ENCODE results near the gene SLC43A2. TPM values are rescaled to one million over a fixed set of nuclear protein-coding genes. Genes with fewer than 3 reads are reported as not detected.

SLC43A2 gene
- total RNA-seq, 6 donors from 2014 or later: 16.9 to 79.0 (median 49.2) TPM

GRCh38 chr17:1628856-1629503 is 346 bp upstream of the SLC43A2 start:
- TF ChIP-seq, protein P1, sequence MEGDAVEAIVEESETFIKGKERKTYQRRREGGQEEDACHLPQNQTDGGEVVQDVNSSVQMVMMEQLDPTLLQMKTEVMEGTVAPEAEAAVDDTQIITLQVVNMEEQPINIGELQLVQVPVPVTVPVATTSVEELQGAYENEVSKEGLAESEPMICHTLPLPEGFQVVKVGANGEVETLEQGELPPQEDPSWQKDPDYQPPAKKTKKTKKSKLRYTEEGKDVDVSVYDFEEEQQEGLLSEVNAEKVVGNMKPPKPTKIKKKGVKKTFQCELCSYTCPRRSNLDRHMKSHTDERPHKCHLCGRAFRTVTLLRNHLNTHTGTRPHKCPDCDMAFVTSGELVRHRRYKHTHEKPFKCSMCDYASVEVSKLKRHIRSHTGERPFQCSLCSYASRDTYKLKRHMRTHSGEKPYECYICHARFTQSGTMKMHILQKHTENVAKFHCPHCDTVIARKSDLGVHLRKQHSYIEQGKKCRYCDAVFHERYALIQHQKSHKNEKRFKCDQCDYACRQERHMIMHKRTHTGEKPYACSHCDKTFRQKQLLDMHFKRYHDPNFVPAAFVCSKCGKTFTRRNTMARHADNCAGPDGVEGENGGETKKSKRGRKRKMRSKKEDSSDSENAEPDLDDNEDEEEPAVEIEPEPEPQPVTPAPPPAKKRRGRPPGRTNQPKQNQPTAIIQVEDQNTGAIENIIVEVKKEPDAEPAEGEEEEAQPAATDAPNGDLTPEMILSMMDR (IDR thresholded peaks at IDR 0.05): peak; percentile 37 to 82 (median 64)
- TF ChIP-seq EP300 (IDR thresholded peaks at IDR 0.05): no peak
- TF ChIP-seq POLR2A (IDR thresholded peaks at IDR 0.05): peak; percentile 1 to 78 (median 36)
- TF ChIP-seq POLR2AphosphoS5 (IDR thresholded peaks at IDR 0.05): peak; percentile 7 to 51
- DNase-seq (peak; percentile 96 to 98), ATAC-seq (ENCODE audit: low FRiP score in 2 of 2) (peak; percentile 90 to 92)
- Histone ChIP-seq H3K4me1 (peaks cover 29 to 52% (median 49%) of the 10 kb centered on the region in 4 donors), H3K9me3 (no peaks in the 10 kb centered on the region), H3K4me3 (peak overlapping the region; percentile 74 to 92 (median 85)), H3K27ac (peak overlapping the region; percentile 89 to 96 (median 93)), H3K27me3 (no peaks in the 10 kb centered on the region), H3K36me3 (no peaks in the 10 kb centered on the region)
- 1 to 2% methylated on average over 17 to 51 of the region's 77 CpGs for WGBS, 2 donors

DNA sequence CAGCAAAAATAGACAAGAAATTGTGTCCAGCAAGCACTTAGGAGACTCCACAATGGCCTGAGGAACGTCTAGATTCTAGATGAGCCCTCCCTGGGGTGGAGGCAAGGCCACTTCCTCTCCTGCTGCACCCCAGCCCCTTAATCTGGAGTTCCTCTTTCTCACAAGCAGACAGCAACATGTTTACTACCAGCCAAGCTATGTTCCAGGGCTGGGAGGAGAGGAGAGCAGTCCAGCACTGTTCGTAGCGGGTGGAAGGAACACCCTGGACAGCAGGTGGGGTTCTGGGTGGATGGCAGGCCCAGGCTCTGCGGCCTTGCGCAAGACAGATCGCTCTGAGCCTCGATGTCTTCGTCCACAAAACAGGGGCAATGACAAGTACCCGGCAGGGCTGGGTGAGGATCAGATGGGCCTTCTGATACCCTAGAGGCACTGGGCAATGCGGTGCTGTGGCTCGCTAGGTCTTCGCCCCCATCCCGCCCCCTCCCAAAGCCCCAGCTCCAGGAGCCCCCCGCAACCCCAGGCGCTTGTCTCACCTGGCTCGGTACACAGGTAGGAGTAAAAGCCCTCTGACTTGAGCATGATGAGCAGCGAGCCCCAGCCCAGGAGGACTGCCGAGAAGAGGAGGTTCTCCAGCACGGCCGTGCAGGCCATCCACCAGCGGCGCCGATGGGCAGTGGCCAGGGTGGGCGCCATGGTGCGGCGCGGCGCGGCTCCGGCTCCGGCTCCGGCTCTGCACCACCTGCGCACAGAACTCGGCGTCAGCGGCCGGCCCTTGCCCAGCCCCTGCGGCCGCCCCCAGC is 1.3 kb downstream of the SLC43A2 start:
- Histone ChIP-seq H3K4me1 (peaks cover 29 to 52% (median 49%) of the 10 kb centered on the region in 4 donors), H3K4me3 (peak overlapping the region; percentile 74 to 92 (median 85)), H3K27me3 (no peaks in the 10 kb centered on the region), H3K27ac (peak overlapping the region; percentile 89 to 96 (median 93)), H3K9me3 (no peaks in the 10 kb centered on the region), H3K36me3 (peaks cover 0 to 5% (median 0%) of the 10 kb centered on the region in 4 donors)
- TF ChIP-seq POLR2AphosphoS5 (IDR thresholded peaks at IDR 0.05) (peak; percentile 63 to 76), EP300 (IDR thresholded peaks at IDR 0.05) (no peak), POLR2A (IDR thresholded peaks at IDR 0.05) (peak in 1 of 4 donors; percentile 85)
- TF ChIP-seq, protein P1 (IDR thresholded peaks at IDR 0.05): no peak
- peak; percentile 31 to 40 for ATAC-seq (ENCODE audit: low FRiP score in 2 of 2)
- DNase-seq: peak in 1 of 2 donors; percentile 72
- WGBS, 2 donors: 16 to 24% methylated on average over 7 to 18 of the region's 39 CpGs

DNA sequence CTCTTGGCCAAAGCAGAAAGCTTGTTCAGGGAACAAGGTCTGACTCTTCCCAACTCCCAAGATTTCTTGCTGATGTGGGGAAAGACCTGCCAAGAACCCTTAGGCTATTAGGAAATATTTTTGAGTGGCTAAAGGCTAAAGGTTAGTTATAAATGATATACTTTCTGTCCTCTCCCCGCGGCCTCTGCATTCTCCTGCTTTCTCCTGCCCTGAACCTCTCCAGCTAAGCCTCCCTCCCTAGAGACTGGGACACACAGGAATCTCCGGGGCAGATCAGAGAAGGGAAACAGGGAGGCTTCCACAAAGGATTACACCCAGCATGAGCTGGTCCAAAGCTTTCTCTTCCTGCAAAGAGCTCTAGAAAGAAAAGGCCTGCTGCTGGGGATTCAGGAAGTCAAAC is 2.3 kb downstream of the SLC43A2 start:
- peak overlapping the region in 2 of 4 donors; percentile 92 for H3K4me3 ChIP-seq
- H3K27me3 ChIP-seq: no peaks in the 10 kb centered on the region
- TF ChIP-seq POLR2AphosphoS5 (IDR thresholded peaks at IDR 0.05) (peak in 1 of 2 donors; percentile 6), POLR2A (IDR thresholded peaks at IDR 0.05) (no peak)
- peaks cover under 1 to 9% (median 3%) of the 10 kb centered on the region in 4 donors for H3K36me3 ChIP-seq
- no peaks in the 10 kb centered on the region for H3K9me3 ChIP-seq
- WGBS, 2 donors: 38 to 52% methylated on average over 3 of the region's 3 CpGs
- peaks cover 29 to 52% (median 47%) of the 10 kb centered on the region in 4 donors for H3K4me1 ChIP-seq
- peak overlapping the region; percentile 89 to 96 (median 93) for H3K27ac ChIP-seq
- ATAC-seq (ENCODE audit: low FRiP score in 2 of 2) (no peak), DNase-seq (no peak)

DNA sequence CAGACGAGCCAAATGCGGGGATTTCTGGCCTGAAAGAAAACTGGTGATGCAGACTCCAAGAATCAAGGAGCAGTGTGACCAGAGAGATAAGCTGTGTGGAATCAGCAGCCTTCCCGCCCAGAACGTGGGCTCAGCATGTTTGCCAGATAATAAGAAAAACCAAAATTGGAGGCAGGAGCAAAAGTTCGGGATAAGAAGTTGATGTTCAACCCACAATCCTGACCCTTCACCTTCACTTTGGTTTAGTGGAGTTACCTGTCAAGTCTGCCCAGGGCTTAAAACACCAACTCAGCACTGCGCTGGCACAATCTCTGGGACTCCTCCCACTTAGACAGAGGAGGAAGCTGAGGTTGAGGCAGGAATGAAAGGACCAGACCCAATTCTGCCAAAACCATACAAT is 3.1 kb downstream of the SLC43A2 start:
- 71 to 81% methylated on average over 6 of the region's 6 CpGs for WGBS, 2 donors
- Histone ChIP-seq H3K4me1 (peaks cover 29 to 52% (median 43%) of the 10 kb centered on the region in 4 donors), H3K27ac (peak overlapping the region; percentile 89 to 96 (median 93)), H3K9me3 (no peaks in the 10 kb centered on the region), H3K4me3 (no peak overlapping the region), H3K36me3 (peaks cover 2 to 15% (median 8%) of the 10 kb centered on the region in 4 donors), H3K27me3 (no peaks in the 10 kb centered on the region)
- TF ChIP-seq EP300 (IDR thresholded peaks at IDR 0.05) (no peak), POLR2A (IDR thresholded peaks at IDR 0.05) (no peak), POLR2AphosphoS5 (IDR thresholded peaks at IDR 0.05) (no peak)
- TF ChIP-seq, protein P1 (IDR thresholded peaks at IDR 0.05): no peak
- DNase-seq: peak in 1 of 2 donors; percentile 64
- no peak for ATAC-seq (ENCODE audit: low FRiP score in 2 of 2)

DNA sequence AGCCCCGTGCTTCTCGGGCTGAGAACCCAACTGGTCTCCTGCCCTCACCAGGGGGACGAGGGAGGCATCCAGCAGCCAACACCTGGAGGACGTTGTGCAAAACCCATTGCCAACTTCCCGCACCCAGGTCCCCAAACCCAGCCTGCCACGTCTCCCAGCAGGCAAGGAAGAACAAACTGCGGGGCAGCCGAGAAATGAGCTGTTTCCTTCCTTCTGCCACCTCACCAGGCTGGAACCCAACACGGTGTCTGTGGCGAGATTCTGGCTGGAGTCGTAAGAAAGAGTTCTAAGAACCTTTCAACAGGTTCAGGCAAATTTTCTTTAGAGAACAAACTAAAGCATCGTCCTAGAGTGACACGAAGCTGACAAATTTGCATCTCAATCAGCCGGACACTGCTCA is 3.6 kb downstream of the SLC43A2 start:
- 61 to 86% methylated on average over 14 of the region's 14 CpGs for WGBS, 2 donors
- Histone ChIP-seq H3K27ac (peak overlapping the region in 1 of 4 donors; percentile 96), H3K9me3 (no peaks in the 10 kb centered on the region), H3K27me3 (no peaks in the 10 kb centered on the region), H3K36me3 (peaks cover 2 to 15% (median 8%) of the 10 kb centered on the region in 4 donors), H3K4me1 (peaks cover 28 to 46% (median 41%) of the 10 kb centered on the region in 4 donors), H3K4me3 (no peak overlapping the region)
- no peak for DNase-seq
- ATAC-seq (ENCODE audit: low FRiP score in 2 of 2): no peak
- TF ChIP-seq POLR2AphosphoS5 (IDR thresholded peaks at IDR 0.05) (no peak), EP300 (IDR thresholded peaks at IDR 0.05) (no peak), POLR2A (IDR thresholded peaks at IDR 0.05) (no peak)
- TF ChIP-seq, protein P1 (IDR thresholded peaks at IDR 0.05): no peak

All from upper lobe of left lung (tissue), 6 donors.